Activated naive CD4-positive, alpha-beta T cell treated with anti-CD3 and anti-CD28 coated beads for 36 hours (primary cell): ENCODE results near the gene FUZ. TPM values are rescaled to one million over a fixed set of nuclear protein-coding genes. Genes with fewer than 3 reads are reported as not detected.

Experiments used
- CTCF ChIA-PET: fragments of 350-600 bp; sonication (Branson Sonifier 250); formaldehyde crosslinking; loops from one replicate; lab custom pipeline; 2021; ENCODE audit warnings: antibody characterized with exemption; lab: Charles Lee
- DNase-seq: peaks from one replicate; pipeline ENCODE4 v3.0.0-alpha.2; 2020
- H3K27ac Mint-ChIP-seq: one replicate; pipeline ENCODE4 v1.8.0; 2021; ENCODE audit warnings: mild to moderate bottlenecking, mixed read lengths
- H3K27me3 Mint-ChIP-seq: one replicate; pipeline ENCODE4 v1.8.0; 2021; ENCODE audit warnings: low read depth, mixed read lengths
- H3K36me3 Mint-ChIP-seq: one replicate; pipeline ENCODE4 v1.8.0; 2021; ENCODE audit warnings: low read depth, mixed read lengths
- H3K4me1 Mint-ChIP-seq: one replicate; pipeline ENCODE4 v1.8.0; 2021; ENCODE audit warnings: low read depth, mixed read lengths
- H3K4me3 Mint-ChIP-seq: one replicate; pipeline ENCODE4 v1.8.0; 2021; ENCODE audit warnings: mild to moderate bottlenecking, moderate library complexity, mixed read lengths
- H3K9me3 Mint-ChIP-seq: one replicate; pipeline ENCODE4 v1.8.0; 2021; ENCODE audit warnings: mixed read lengths
- intact Hi-C: fragments of 100-400 bp; cut with micrococcal nuclease; formaldehyde crosslinking; loops from one replicate; pipeline ENCODE4 v1.15.1; 2023
- total RNA-seq, 2 experiments: library from RNA; stranded (reverse); gene quantifications; one replicate each; pipeline ENCODE4 v1.2.3, GENCODE V29; 2021

FUZ gene
- total RNA-seq, 2 experiments from 2014 or later, result 14.5 to 14.9 TPM

- peaks cover 16% of the 10 kb centered on the region for H3K36me3 Mint-ChIP-seq
These were observed 23.3 kb upstream of the FUZ start for GRCh38 chr19:49836176-49837008.

GRCh38 chr19:49835562-49835961 lies 22.5 kb upstream of the FUZ start:
- H3K27ac Mint-ChIP-seq, result no peak overlapping the region

More at GRCh38 chr19:49836176-49837008, 23.3 kb upstream of the FUZ start:
- Mint-ChIP-seq H3K27me3 (no peaks in the 10 kb centered on the region), H3K9me3 (no peaks in the 10 kb centered on the region), H3K27ac (no peak overlapping the region), H3K4me1 (no peaks in the 10 kb centered on the region), H3K4me3 (no peak overlapping the region)
- DNase-seq, result no peak
- intact Hi-C loops, result no loop called here
- CTCF ChIA-PET, result no interaction called here

GRCh38 chr19:49833599-49833998 lies 20.5 kb upstream of the FUZ start:
- no peak overlapping the region for H3K27ac Mint-ChIP-seq
- CTCF ChIA-PET, result interaction anchor here (0.6 kb wide), 1 partner anchor 1564 kb away, joined by 3 read pairs; no protein-coding TSS in a partner anchor
- no peaks in the 10 kb centered on the region for H3K4me1 Mint-ChIP-seq
- H3K27me3 Mint-ChIP-seq, result no peaks in the 10 kb centered on the region
- peaks cover 13% of the 10 kb centered on the region for H3K36me3 Mint-ChIP-seq
- no peaks in the 10 kb centered on the region for H3K9me3 Mint-ChIP-seq
- no peak for DNase-seq
- H3K4me3 Mint-ChIP-seq, result no peak overlapping the region
- intact Hi-C loops, result no loop called here

More at GRCh38 chr19:49835562-49835961, 22.5 kb upstream of the FUZ start:
- Mint-ChIP-seq H3K4me1 (no peaks in the 10 kb centered on the region), H3K36me3 (peaks cover 16% of the 10 kb centered on the region), H3K27me3 (no peaks in the 10 kb centered on the region), H3K9me3 (no peaks in the 10 kb centered on the region), H3K4me3 (no peak overlapping the region)
- no peak for DNase-seq
- CTCF ChIA-PET, result no interaction called here
- intact Hi-C loops, result no loop called here

GRCh38 chr19:49832556-49832955 lies 19.5 kb upstream of the FUZ start:
- intact Hi-C loops, result no loop called here
- Mint-ChIP-seq H3K4me3 (no peak overlapping the region), H3K36me3 (peaks cover 9% of the 10 kb centered on the region), H3K27ac (no peak overlapping the region), H3K9me3 (no peaks in the 10 kb centered on the region), H3K27me3 (no peaks in the 10 kb centered on the region), H3K4me1 (no peaks in the 10 kb centered on the region)
- no peak for DNase-seq
- CTCF ChIA-PET, result no interaction called here

GRCh38 chr19:49831592-49831991 lies 18.5 kb upstream of the FUZ start:
- no peak for DNase-seq
- CTCF ChIA-PET, result no interaction called here
- intact Hi-C loops, result no loop called here
- Mint-ChIP-seq H3K4me1 (no peaks in the 10 kb centered on the region), H3K27ac (no peak overlapping the region), H3K4me3 (no peak overlapping the region), H3K9me3 (no peaks in the 10 kb centered on the region), H3K36me3 (peaks cover 4% of the 10 kb centered on the region), H3K27me3 (no peaks in the 10 kb centered on the region)

- Mint-ChIP-seq H3K27ac (no peak overlapping the region), H3K9me3 (no peaks in the 10 kb centered on the region), H3K4me3 (no peak overlapping the region), H3K4me1 (no peaks in the 10 kb centered on the region), H3K27me3 (no peaks in the 10 kb centered on the region), H3K36me3 (peaks cover 4% of the 10 kb centered on the region)
- CTCF ChIA-PET, result interaction anchor here (0.8 kb wide), 1 partner anchor 113 kb away, joined by 3 read pairs; no protein-coding TSS in a partner anchor
- DNase-seq, result no peak
- intact Hi-C loops, result no loop called here
These were observed 17.7 kb upstream of the FUZ start for GRCh38 chr19:49830766-49831165.

- H3K4me1 Mint-ChIP-seq, result no peaks in the 10 kb centered on the region
- H3K36me3 Mint-ChIP-seq, result peaks cover 2% of the 10 kb centered on the region
- CTCF ChIA-PET, result interaction anchor here (0.7 kb wide), 1 partner anchor 1681 kb away, joined by 3 read pairs; no protein-coding TSS in a partner anchor
- no peaks in the 10 kb centered on the region for H3K27me3 Mint-ChIP-seq
- no peak for DNase-seq
- no peak overlapping the region for H3K4me3 Mint-ChIP-seq
- intact Hi-C loops, result no loop called here
- no peaks in the 10 kb centered on the region for H3K9me3 Mint-ChIP-seq
- no peak overlapping the region for H3K27ac Mint-ChIP-seq
These were observed 16.6 kb upstream of the FUZ start for GRCh38 chr19:49829721-49830120.

GRCh38 chr19:49829200-49829599 lies 16.1 kb upstream of the FUZ start:
- Mint-ChIP-seq H3K27me3 (no peaks in the 10 kb centered on the region), H3K4me1 (no peaks in the 10 kb centered on the region), H3K36me3 (no peaks in the 10 kb centered on the region), H3K9me3 (no peaks in the 10 kb centered on the region), H3K27ac (no peak overlapping the region), H3K4me3 (no peak overlapping the region)
- CTCF ChIA-PET, result no interaction called here
- DNase-seq, result no peak
- intact Hi-C loops, result no loop called here

GRCh38 chr19:49827034-49827433 lies 13.9 kb upstream of the FUZ start:
- intact Hi-C loops, result no loop called here
- no peak for DNase-seq
- no peaks in the 10 kb centered on the region for H3K36me3 Mint-ChIP-seq
- no peak overlapping the region for H3K4me3 Mint-ChIP-seq
- H3K4me1 Mint-ChIP-seq, result peaks cover 3% of the 10 kb centered on the region
- CTCF ChIA-PET, result no interaction called here
- no peaks in the 10 kb centered on the region for H3K27me3 Mint-ChIP-seq
- no peak overlapping the region for H3K27ac Mint-ChIP-seq
- no peaks in the 10 kb centered on the region for H3K9me3 Mint-ChIP-seq

- CTCF ChIA-PET, result no interaction called here
- no peak overlapping the region for H3K27ac Mint-ChIP-seq
- H3K27me3 Mint-ChIP-seq, result no peaks in the 10 kb centered on the region
- H3K9me3 Mint-ChIP-seq, result no peaks in the 10 kb centered on the region
- no peaks in the 10 kb centered on the region for H3K36me3 Mint-ChIP-seq
- intact Hi-C loops, result no loop called here
- no peak for DNase-seq
- H3K4me1 Mint-ChIP-seq, result peaks cover 5% of the 10 kb centered on the region
- no peak overlapping the region for H3K4me3 Mint-ChIP-seq
These were observed 11.6 kb upstream of the FUZ start for GRCh38 chr19:49824662-49825061.

- H3K36me3 Mint-ChIP-seq, result no peaks in the 10 kb centered on the region
- CTCF ChIA-PET, result no interaction called here
- H3K4me3 Mint-ChIP-seq, result no peak overlapping the region
- no peak overlapping the region for H3K27ac Mint-ChIP-seq
- H3K9me3 Mint-ChIP-seq, result no peaks in the 10 kb centered on the region
- H3K27me3 Mint-ChIP-seq, result no peaks in the 10 kb centered on the region
- intact Hi-C loops, result no loop called here
- no peak for DNase-seq
- peaks cover 12% of the 10 kb centered on the region for H3K4me1 Mint-ChIP-seq
These were observed 10.4 kb upstream of the FUZ start for GRCh38 chr19:49823472-49823871.

- DNase-seq, result no peak
- no peaks in the 10 kb centered on the region for H3K27me3 Mint-ChIP-seq
- CTCF ChIA-PET, result no interaction called here
- H3K36me3 Mint-ChIP-seq, result no peaks in the 10 kb centered on the region
- H3K4me3 Mint-ChIP-seq, result no peak overlapping the region
- intact Hi-C loops, result no loop called here
- H3K27ac Mint-ChIP-seq, result no peak overlapping the region
- H3K9me3 Mint-ChIP-seq, result no peaks in the 10 kb centered on the region
- H3K4me1 Mint-ChIP-seq, result peaks cover 16% of the 10 kb centered on the region
These were observed 7.0 kb upstream of the FUZ start for GRCh38 chr19:49820125-49820524.
